Breast epithelium (tissue), 4 donors: Measurements from ENCODE around the gene CD99. TPM values are rescaled to one million over a fixed set of nuclear protein-coding genes. Genes with fewer than 3 reads are reported as not detected.
"Not testable (repeated sequence)": the region's sequence is repeated elsewhere in the genome, so short reads cannot be mapped to it uniquely, and the experiment has no call there.

ENCODE experiments used
- DNase-seq, 2 donors: peaks; one replicate each; pipeline ENCODE4 v3.0.0-alpha.2; 2019; ENCODE audit warnings: low spot score in 2 of 2
- H3K27ac ChIP-seq, 2 donors: fragments of 200-600 bp; sonication (generic) in 1 of 2; one replicate each; pipeline ENCODE4 v1.5.1; 2016 to 2019; ENCODE audit warnings: mild to moderate bottlenecking in 1 of 2
- H3K27me3 ChIP-seq, 2 donors: fragments of 200-600 bp; sonication (generic) in 1 of 2; one replicate each; pipeline versions ENCODE4 v1.5.1 to v1.6.0; 2017 to 2019; ENCODE audit warnings: control low read depth in 1 of 2, mild to moderate bottlenecking in 1 of 2
- H3K36me3 ChIP-seq: fragments of 200-600 bp; one replicate; pipeline ENCODE4 v1.5.1; 2019
- H3K4me1 ChIP-seq, 2 donors: fragments of 200-600 bp; sonication (generic); one replicate each; pipeline ENCODE4 v1.5.1; 2016 to 2019; ENCODE audit warnings: control low read depth in 1 of 2
- H3K4me3 ChIP-seq, 3 donors: fragments of 200-600 bp; sonication (generic); 1 replicate in 2 of 3; 2 replicates in 1 of 3; pipeline ENCODE4 v1.5.1; 2016 to 2019; ENCODE audit warnings: mild to moderate bottlenecking in 3 of 3, moderate library complexity in 2 of 3
- H3K9me3 ChIP-seq, 2 donors: fragments of 200-600 bp; sonication (generic) in 1 of 2; one replicate each; pipeline ENCODE4 v1.5.1; 2016 to 2019; ENCODE audit warnings: control low read depth in 1 of 2
- CTCF ChIP-seq, 3 donors: fragments of 450-650 bp; IDR thresholded peaks; one replicate each; pipeline ENCODE4 v1.5.1; 2016 to 2017; ENCODE audit warnings: antibody characterized with exemption in 3 of 3, mild to moderate bottlenecking in 3 of 3, moderate library complexity in 3 of 3
- POLR2A ChIP-seq: fragments of 450-650 bp; IDR thresholded peaks from one replicate; pipeline ENCODE4 v1.6.1; 2016; ENCODE audit warnings: antibody characterized with exemption, mild to moderate bottlenecking, moderate library complexity
- POLR2AphosphoS5 ChIP-seq, 3 donors: sonication (generic); formaldehyde crosslinking; IDR thresholded peaks; one replicate each; pipeline ENCODE4 v1.6.1; 2017; ENCODE audit warnings: antibody characterized with exemption in 3 of 3
- intact Hi-C: fragments of 100-400 bp; cut with DNase I; formaldehyde crosslinking; loops from one replicate; pipeline ENCODE4 v1.15.1; 2023; ENCODE audit warnings: low total_unique reads
- total RNA-seq, 3 donors: library from RNA; depleted of rRNA; stranded (reverse); fragments of >200 nt; gene quantifications; one replicate each; pipeline ENCODE4 v1.1.0, GENCODE V29; 2016

The CD99 gene
- total RNA-seq, 3 donors from 2014 or later, result 96.3 to 536 (median 142) TPM

DNA sequence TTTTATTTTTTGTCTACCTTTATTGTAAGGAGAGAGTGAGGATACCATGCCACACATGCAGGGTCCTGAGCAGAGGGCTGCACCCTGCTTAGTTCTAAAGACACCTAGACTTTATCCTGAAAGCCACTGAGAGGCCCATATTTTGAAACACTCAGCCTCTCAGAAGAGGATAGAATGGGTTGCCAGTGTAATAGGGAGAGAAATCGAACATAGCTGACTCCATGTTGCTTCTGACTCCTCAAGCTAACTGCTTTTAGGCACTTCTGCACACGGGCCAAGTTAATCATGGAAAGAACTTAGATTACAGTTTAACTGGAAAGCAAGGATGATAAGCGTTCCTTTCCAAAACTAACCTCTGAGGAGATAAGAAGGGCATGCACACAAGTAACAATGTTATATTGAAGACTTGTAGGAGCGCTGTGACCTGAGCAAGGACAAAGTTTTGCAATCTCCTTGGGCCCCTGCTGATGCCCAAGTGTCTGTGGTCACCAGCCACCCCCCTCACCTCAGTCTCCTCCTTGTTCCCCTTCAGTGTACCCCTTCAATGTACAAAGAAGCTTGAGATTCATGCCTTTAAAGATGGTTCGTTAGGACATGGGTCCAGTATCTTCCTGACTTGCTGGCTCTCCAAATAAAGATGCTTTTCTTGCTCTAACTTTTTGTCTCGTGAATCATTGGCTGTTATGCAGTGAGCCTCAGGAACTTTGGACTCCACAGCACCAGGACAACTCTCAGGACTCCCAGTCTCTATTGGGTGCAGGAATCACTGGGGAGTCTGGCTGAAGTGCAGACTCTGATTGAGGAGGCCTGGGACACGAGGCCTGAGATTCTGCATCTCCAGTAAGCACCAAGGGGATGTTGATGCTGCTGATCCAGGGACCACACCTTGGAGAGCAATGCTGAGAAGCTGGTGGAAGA is 25.4 kb upstream of the CD99 start:
- Histone ChIP-seq H3K36me3 (no peaks in the 10 kb centered on the region), H3K4me1 (no peaks in the 10 kb centered on the region), H3K9me3 (no peaks in the 10 kb centered on the region), H3K27me3 (no peaks in the 10 kb centered on the region), H3K4me3 (no peak overlapping the region), H3K27ac (no peak overlapping the region)
- TF ChIP-seq POLR2AphosphoS5 (IDR thresholded peaks at IDR 0.05) (no peak), CTCF (IDR thresholded peaks at IDR 0.05) (no peak), POLR2A (no peak)
- no peak for DNase-seq
- intact Hi-C loops, result no loop called here

DNA sequence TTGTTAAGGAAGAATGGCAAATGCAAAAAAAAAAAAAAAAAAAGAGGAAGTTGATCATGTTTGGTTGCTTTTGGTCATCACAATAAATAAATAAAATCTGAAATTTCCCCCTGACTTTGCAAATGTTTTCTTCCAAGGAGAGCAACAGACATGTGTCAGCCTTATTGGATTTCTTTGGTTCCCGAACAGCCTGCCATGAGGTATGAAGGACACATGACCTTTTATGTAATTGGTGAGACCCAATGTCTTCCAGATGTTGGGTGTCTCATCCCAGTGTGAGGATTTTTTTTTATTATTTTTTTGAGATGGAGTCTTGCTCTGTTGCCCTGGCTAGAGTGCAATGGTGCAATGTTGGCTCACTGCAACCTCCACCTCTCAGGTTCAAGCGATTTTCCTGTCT is 24.6 kb upstream of the CD99 start:
- Histone ChIP-seq H3K36me3 (no peaks in the 10 kb centered on the region), H3K27ac (no peak overlapping the region), H3K4me1 (no peaks in the 10 kb centered on the region), H3K9me3 (no peaks in the 10 kb centered on the region), H3K27me3 (no peaks in the 10 kb centered on the region), H3K4me3 (no peak overlapping the region)
- intact Hi-C loops, result no loop called here
- TF ChIP-seq POLR2A, result no peak
- no peak for TF ChIP-seq POLR2AphosphoS5 (IDR thresholded peaks at IDR 0.05)
- no peak for TF ChIP-seq CTCF (IDR thresholded peaks at IDR 0.05)
- no peak for DNase-seq

- H3K36me3 ChIP-seq, result no peaks in the 10 kb centered on the region
- H3K27me3 ChIP-seq, result no peaks in the 10 kb centered on the region
- no peaks in the 10 kb centered on the region for H3K4me1 ChIP-seq
- TF ChIP-seq POLR2AphosphoS5 (IDR thresholded peaks at IDR 0.05) (no peak), POLR2A (no peak)
- DNase-seq, result no peak
- intact Hi-C loops, result no loop called here
- no peak overlapping the region for H3K4me3 ChIP-seq
- no peak overlapping the region for H3K27ac ChIP-seq
- no peaks in the 10 kb centered on the region for H3K9me3 ChIP-seq
Observed at GRCh38 chrX:2670978-2671377, 20.1 kb upstream of the CD99 start.

GRCh38 chrX:2672084-2672483 is 19.0 kb upstream of the CD99 start:
- H3K27ac ChIP-seq, result no peak overlapping the region
- no peaks in the 10 kb centered on the region for H3K4me1 ChIP-seq
- no peak for DNase-seq
- no peak overlapping the region for H3K4me3 ChIP-seq
- H3K36me3 ChIP-seq, result no peaks in the 10 kb centered on the region
- no peaks in the 10 kb centered on the region for H3K9me3 ChIP-seq
- H3K27me3 ChIP-seq, result no peaks in the 10 kb centered on the region
- TF ChIP-seq POLR2AphosphoS5 (IDR thresholded peaks at IDR 0.05) (no peak), POLR2A (no peak), CTCF (IDR thresholded peaks at IDR 0.05) (no peak)
- intact Hi-C loops, result no loop called here

- no peak overlapping the region for H3K4me3 ChIP-seq
- no peak overlapping the region for H3K27ac ChIP-seq
- no peaks in the 10 kb centered on the region for H3K36me3 ChIP-seq
- H3K27me3 ChIP-seq, result no peaks in the 10 kb centered on the region
- DNase-seq, result no peak
- H3K4me1 ChIP-seq, result no peaks in the 10 kb centered on the region
- no peaks in the 10 kb centered on the region for H3K9me3 ChIP-seq
- intact Hi-C loops, result no loop called here
- TF ChIP-seq POLR2AphosphoS5 (IDR thresholded peaks at IDR 0.05), result no peak
- no peak for TF ChIP-seq CTCF (IDR thresholded peaks at IDR 0.05)
- no peak for TF ChIP-seq POLR2A
Observed at GRCh38 chrX:2673611-2674010, 17.5 kb upstream of the CD99 start.

DNA sequence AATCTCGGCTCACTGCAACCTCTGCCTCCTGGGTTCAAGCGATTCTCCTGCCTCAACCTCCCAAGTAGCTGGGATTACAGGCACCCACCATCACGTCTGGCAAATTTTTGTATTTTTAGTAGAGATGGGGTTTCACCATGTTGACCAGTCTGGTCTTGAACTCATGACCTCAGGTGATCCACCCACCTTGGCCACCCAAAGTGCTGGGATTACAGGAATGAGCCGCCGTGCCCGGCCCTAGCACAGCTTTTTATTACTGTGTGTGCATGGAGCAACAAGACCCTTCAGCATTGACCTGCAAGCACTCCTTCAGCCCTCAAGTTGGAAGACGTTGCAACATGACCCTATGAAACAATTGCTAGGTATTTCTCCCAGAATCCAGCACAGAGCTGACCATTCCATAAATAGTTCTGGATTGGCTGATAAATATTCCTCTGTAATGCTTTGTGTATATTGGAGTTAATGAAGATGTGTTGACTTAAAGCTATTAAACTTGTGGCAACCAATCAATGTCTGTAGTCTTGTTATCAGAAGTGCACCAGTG is 15.4 kb upstream of the CD99 start:
- H3K27ac ChIP-seq, DNase-seq, H3K4me1 ChIP-seq, H3K36me3 ChIP-seq, H3K9me3 ChIP-seq, intact Hi-C loops, H3K27me3 ChIP-seq, H3K4me3 ChIP-seq: not testable (repeated sequence)
